Thyroid gland (tissue), 4 donors: Measurements from ENCODE around the gene LDB2. TPM values are rescaled to one million over a fixed set of nuclear protein-coding genes. Genes with fewer than 3 reads are reported as not detected.

ENCODE experiments used
- DNase-seq, 2 donors: peaks; one replicate each; pipeline ENCODE4 v3.0.0-alpha.2; 2019
- H3K27ac ChIP-seq, 3 donors: fragments of 200-600 bp; sonication (generic); 1 replicate in 2 of 3; 2 replicates in 1 of 3; pipeline ENCODE4 v1.5.1; 2016 to 2019; ENCODE audit warnings: mild to moderate bottlenecking in 1 of 3, moderate library complexity in 1 of 3
- H3K27me3 ChIP-seq: fragments of 200-600 bp; sonication (generic); one replicate; pipeline ENCODE4 v1.5.1; 2019
- H3K36me3 ChIP-seq, 2 donors: fragments of 200-600 bp; sonication (generic); one replicate each; pipeline ENCODE4 v1.5.1; 2016 to 2019
- H3K4me1 ChIP-seq, 2 donors: fragments of 200-600 bp; sonication (generic); one replicate each; pipeline ENCODE4 v1.5.1; 2017 to 2019
- H3K4me3 ChIP-seq, 3 donors: fragments of 200-600 bp; sonication (generic); replicated peaks in 1 of 3; 1 replicate in 2 of 3; 2 replicates in 1 of 3; pipeline ENCODE4 v1.5.1; 2016; ENCODE audit warnings: mild to moderate bottlenecking in 1 of 3
- H3K9me3 ChIP-seq: fragments of 200-600 bp; sonication (generic); one replicate; pipeline ENCODE4 v1.5.1; 2017
- POLR2A ChIP-seq, 2 donors: fragments of 450-650 bp; IDR thresholded peaks; one replicate each; pipeline ENCODE4 v1.6.1; 2017; ENCODE audit warnings: antibody characterized with exemption in 2 of 2, mild to moderate bottlenecking in 2 of 2, moderate library complexity in 1 of 2
- WGBS, 2 donors: methylation state at CpG; one replicate each; pipeline ENCODE4 v1.1.5; 2017; 5-methylcytosine and 5-hydroxymethylcytosine counted together
- intact Hi-C: fragments of 100-400 bp; cut with DNase I; formaldehyde crosslinking; loops from one replicate; pipeline ENCODE4 v1.15.1; 2023
- total RNA-seq, 4 donors: library from RNA; depleted of rRNA; stranded (reverse); fragments of >200 nt; gene quantifications; one replicate each; pipeline ENCODE4 v1.2.3, GENCODE V29; 2016
- TF ChIP-seq, protein P1 (sequence below), 6 experiments: fragments of 200-600 bp in 3 of 6; fragments of 450-650 bp in 3 of 6; sonication (generic) in 3 of 6; IDR thresholded peaks; one replicate each; pipeline ENCODE4 v1.5.1; 2016 to 2019; ENCODE audit warnings: antibody characterized with exemption in 6 of 6, mild to moderate bottlenecking in 2 of 6, inconsistent platforms in 1 of 6, moderate library complexity in 1 of 6

LDB2 gene
- total RNA-seq, 4 donors from 2014 or later, result 19.9 to 71.5 (median 41.1) TPM

DNA sequence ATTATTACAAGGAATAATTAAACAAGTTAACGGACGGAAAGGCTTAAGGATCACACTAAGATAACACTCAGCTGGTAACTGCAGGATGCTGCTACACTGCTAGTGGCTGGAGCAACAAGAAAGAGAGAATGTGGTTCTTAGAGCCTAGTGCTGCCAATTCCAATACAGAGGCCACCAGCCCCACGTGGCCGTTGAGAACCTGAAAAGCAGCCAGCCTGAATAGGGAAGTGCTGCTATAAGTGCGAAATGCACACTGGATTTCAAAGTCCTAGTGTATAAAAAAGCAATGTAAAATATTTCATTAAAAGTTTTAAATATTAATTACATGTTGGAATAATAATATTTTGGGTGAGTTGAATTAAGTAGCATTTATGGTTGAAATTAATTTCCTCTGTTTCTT lies 414.9 kb downstream of the LDB2 start:
- intact Hi-C loops, result no loop called here

DNA sequence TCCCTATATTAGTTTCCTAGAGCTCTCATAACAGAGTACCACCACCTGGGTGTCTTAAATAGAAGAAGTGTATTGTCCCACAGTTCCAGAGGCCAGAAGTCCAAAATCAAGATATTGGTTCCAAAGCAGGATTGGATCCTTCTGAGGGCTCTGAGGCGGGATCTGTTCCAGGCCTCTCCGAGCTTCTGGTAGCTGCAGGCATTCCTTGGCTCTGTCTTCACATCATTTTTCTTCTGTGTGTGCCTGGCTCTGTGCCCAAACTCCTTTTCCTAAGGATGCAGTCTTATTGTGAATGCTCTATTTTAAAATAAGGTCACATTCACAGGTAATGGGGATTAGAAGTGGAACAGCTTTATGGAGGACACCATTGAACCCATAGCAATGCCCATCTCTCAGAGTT lies 418.4 kb downstream of the LDB2 start:
- WGBS, 2 donors, result 49 to 59% methylated on average over 2 of the region's 2 CpGs

More for the DNA sequence above, 414.9 kb downstream of the LDB2 start:
- Histone ChIP-seq H3K27me3 (no peaks in the 10 kb centered on the region), H3K36me3 (no peaks in the 10 kb centered on the region), H3K4me3 (no peak overlapping the region), H3K9me3 (no peaks in the 10 kb centered on the region), H3K4me1 (peaks cover 13 to 19% of the 10 kb centered on the region in 2 donors), H3K27ac (no peak overlapping the region)
- 27 to 40% methylated on average over 5 of the region's 5 CpGs for WGBS, 2 donors
- TF ChIP-seq, protein P1, sequence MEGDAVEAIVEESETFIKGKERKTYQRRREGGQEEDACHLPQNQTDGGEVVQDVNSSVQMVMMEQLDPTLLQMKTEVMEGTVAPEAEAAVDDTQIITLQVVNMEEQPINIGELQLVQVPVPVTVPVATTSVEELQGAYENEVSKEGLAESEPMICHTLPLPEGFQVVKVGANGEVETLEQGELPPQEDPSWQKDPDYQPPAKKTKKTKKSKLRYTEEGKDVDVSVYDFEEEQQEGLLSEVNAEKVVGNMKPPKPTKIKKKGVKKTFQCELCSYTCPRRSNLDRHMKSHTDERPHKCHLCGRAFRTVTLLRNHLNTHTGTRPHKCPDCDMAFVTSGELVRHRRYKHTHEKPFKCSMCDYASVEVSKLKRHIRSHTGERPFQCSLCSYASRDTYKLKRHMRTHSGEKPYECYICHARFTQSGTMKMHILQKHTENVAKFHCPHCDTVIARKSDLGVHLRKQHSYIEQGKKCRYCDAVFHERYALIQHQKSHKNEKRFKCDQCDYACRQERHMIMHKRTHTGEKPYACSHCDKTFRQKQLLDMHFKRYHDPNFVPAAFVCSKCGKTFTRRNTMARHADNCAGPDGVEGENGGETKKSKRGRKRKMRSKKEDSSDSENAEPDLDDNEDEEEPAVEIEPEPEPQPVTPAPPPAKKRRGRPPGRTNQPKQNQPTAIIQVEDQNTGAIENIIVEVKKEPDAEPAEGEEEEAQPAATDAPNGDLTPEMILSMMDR (IDR thresholded peaks at IDR 0.05), result no peak
- no peak for TF ChIP-seq POLR2A (IDR thresholded peaks at IDR 0.05)
- DNase-seq, result peak; percentile 71 to 82

DNA sequence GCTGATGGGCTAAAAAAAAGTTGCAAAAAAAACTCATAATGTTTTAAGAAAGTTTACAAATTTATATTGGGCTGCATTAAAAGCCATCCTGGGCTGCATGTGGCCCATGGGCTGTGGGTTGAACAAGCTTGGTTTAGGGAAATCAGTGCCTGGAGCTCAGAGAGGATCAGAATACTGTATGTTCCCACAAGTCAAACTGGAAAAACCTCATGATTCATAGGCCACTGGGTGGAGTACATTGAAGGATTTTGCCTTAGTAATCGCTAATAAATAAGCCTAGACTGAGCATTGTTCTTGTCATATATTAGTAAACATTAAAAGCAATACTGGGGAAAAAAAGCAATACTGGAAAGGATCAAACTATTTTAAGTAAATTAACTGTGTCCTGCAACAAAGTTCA lies 425.9 kb downstream of the LDB2 start:
- DNase-seq, result no peak
- WGBS, 2 donors, result 90 to 93% methylated on average over 1 of the region's 1 CpG
- no peaks in the 10 kb centered on the region for H3K4me1 ChIP-seq
- no peaks in the 10 kb centered on the region for H3K36me3 ChIP-seq
- no peak overlapping the region for H3K27ac ChIP-seq
- no peak overlapping the region for H3K4me3 ChIP-seq
- intact Hi-C loops, result no loop called here
- H3K9me3 ChIP-seq, result no peaks in the 10 kb centered on the region
- H3K27me3 ChIP-seq, result no peaks in the 10 kb centered on the region
- TF ChIP-seq POLR2A (IDR thresholded peaks at IDR 0.05), result no peak
- TF ChIP-seq, protein P1 (IDR thresholded peaks at IDR 0.05), result no peak

More for the DNA sequence above, 418.4 kb downstream of the LDB2 start:
- H3K9me3 ChIP-seq, result no peaks in the 10 kb centered on the region
- intact Hi-C loops, result no loop called here
- peaks cover 13 to 19% of the 10 kb centered on the region in 2 donors for H3K4me1 ChIP-seq
- no peaks in the 10 kb centered on the region for H3K27me3 ChIP-seq
- H3K4me3 ChIP-seq, result no peak overlapping the region
- H3K27ac ChIP-seq, result peak overlapping the region in 1 of 3 donors; percentile 56
- peak; percentile 13 to 20 for DNase-seq
- TF ChIP-seq, protein P1 (IDR thresholded peaks at IDR 0.05), result no peak
- no peak for TF ChIP-seq POLR2A (IDR thresholded peaks at IDR 0.05)
- no peaks in the 10 kb centered on the region for H3K36me3 ChIP-seq

DNA sequence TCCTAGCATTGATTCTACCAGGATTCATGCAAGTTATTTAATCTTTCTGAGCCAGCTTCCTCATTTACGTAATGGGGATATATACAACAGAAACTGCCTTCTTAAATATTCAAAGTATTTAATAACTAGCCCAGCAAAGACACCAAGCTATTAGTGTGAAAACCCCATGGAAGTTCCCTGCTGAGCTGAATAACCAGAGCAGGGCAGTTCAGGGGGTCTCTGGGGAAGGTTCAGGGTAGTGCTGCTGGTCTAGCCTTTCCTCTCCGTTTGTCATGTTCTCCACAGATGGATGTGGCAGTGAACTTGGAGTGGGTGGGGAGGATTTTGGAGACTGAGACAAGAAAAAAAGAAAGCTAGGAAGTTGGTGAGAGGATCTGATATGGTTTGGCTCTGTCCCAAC lies 431.4 kb downstream of the LDB2 start:
- Histone ChIP-seq H3K4me1 (no peaks in the 10 kb centered on the region), H3K9me3 (no peaks in the 10 kb centered on the region), H3K27ac (no peak overlapping the region), H3K36me3 (no peaks in the 10 kb centered on the region), H3K4me3 (no peak overlapping the region), H3K27me3 (no peaks in the 10 kb centered on the region)
- WGBS, 2 donors, result 73 to 84% methylated on average over 2 of the region's 2 CpGs
- TF ChIP-seq POLR2A (IDR thresholded peaks at IDR 0.05), result no peak
- TF ChIP-seq, protein P1 (IDR thresholded peaks at IDR 0.05), result no peak
- intact Hi-C loops, result no loop called here
- no peak for DNase-seq

DNA sequence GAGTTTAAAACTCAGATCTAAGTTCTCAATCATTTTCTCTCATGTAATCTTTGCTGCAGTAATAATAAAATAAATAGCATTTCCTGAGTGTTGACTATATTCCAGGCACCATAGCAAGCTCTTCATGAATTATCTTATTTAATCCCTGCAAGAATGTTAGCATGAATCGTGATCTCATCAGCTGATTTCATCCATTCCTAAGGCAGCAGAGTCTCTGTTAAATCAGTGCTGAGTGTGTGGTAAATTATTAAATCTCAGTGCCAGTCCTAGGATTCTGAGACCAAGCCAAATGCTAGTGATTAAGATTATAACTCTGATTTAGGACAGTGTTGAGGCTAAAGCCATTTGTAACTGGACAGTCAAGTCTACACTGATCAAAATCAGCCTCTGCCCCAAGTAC lies 431.9 kb downstream of the LDB2 start:
- H3K9me3 ChIP-seq, result no peaks in the 10 kb centered on the region
- no peaks in the 10 kb centered on the region for H3K4me1 ChIP-seq
- no peaks in the 10 kb centered on the region for H3K36me3 ChIP-seq
- no peaks in the 10 kb centered on the region for H3K27me3 ChIP-seq
- no peak for DNase-seq
- intact Hi-C loops, result no loop called here
- WGBS, 2 donors, result 94 to 96% methylated on average over 1 of the region's 1 CpG
- no peak overlapping the region for H3K27ac ChIP-seq
- TF ChIP-seq, protein P1 (IDR thresholded peaks at IDR 0.05), result no peak
- TF ChIP-seq POLR2A (IDR thresholded peaks at IDR 0.05), result no peak
- no peak overlapping the region for H3K4me3 ChIP-seq
